IPS-NIHi11 (cell line): Measurements from ENCODE around the gene MED16.
A peak's percentile ranks its signal among the peaks of the same experiment; 100 is the strongest.

Experiments used
- DNase-seq: peaks from one replicate; pipeline ENCODE4 v3.0.0; 2012; ENCODE audit warnings: mixed read lengths, low spot score

The MED16 gene

GRCh38 chr19:871446-872265 is 21.3 kb downstream of the MED16 start:
- DNase-seq, result no peak

- no peak for DNase-seq
Observed at GRCh38 chr19:870963-871401, 22.0 kb downstream of the MED16 start.

- no peak for DNase-seq
Observed at GRCh38 chr19:870314-870713, 22.7 kb downstream of the MED16 start.

GRCh38 chr19:869245-870177 is 23.5 kb downstream of the MED16 start:
- DNase-seq, result no peak

GRCh38 chr19:868458-869244 is 24.3 kb downstream of the MED16 start:
- no peak for DNase-seq

- no peak for DNase-seq
Observed at GRCh38 chr19:867855-868457, 25.0 kb downstream of the MED16 start.

- no peak for DNase-seq
Observed at GRCh38 chr19:867301-867793, 25.6 kb downstream of the MED16 start.

GRCh38 chr19:866769-867300 is 26.2 kb downstream of the MED16 start:
- no peak for DNase-seq

GRCh38 chr19:863315-863620 is 29.7 kb downstream of the MED16 start:
- DNase-seq, result no peak

GRCh38 chr19:862581-863314 is 30.2 kb downstream of the MED16 start:
- peak; percentile 83 for DNase-seq

GRCh38 chr19:861756-862580 is 31.0 kb downstream of the MED16 start:
- peak; percentile 94 for DNase-seq

GRCh38 chr19:861141-861755 is 31.7 kb downstream of the MED16 start:
- no peak for DNase-seq

- no peak for DNase-seq
Observed at GRCh38 chr19:858868-859843, 33.8 kb downstream of the MED16 start, which contains the start of gene CFD. Gene CFD (plus strand): TSS chr19:859664. CDS start chr19:859690, 26 bp downstream.

GRCh38 chr19:858284-858683 is 34.7 kb downstream of the MED16 start:
- DNase-seq, result no peak

GRCh38 chr19:855566-856120 is 37.3 kb downstream of the MED16 start:
- no peak for DNase-seq

- no peak for DNase-seq
Observed at GRCh38 chr19:855142-855541, 37.8 kb downstream of the MED16 start.

GRCh38 chr19:854549-854948 is 38.4 kb downstream of the MED16 start:
- no peak for DNase-seq
